MM.1S (cell line): ENCODE data around the gene ZNF829.

Experiments used
- EZH2 ChIP-seq: fragments of 300-600 bp; sonication (generic); optimal IDR thresholded peaks from 2 replicates; pipeline ENCODE3; 2017; ENCODE audit warnings: low read depth, mild to moderate bottlenecking, antibody characterized with exemption, low read length, mixed read lengths
- EZH2phosphoT487 ChIP-seq: fragments of 300-600 bp; sonication (generic); IDR thresholded peaks from 2 replicates; pipeline ENCODE4 v1.6.1; 2018; ENCODE audit warnings: antibody characterized with exemption, low read length
- TF ChIP-seq, protein P1 (sequence below): fragments of 300-600 bp; sonication (generic); IDR thresholded peaks from 2 replicates; pipeline ENCODE4 v1.5.1; 2016; ENCODE audit warnings: antibody characterized with exemption, low read length, mixed read lengths

GRCh38 chr19:36915992-36916830 is at the start of gene ZNF829, which contains the start of gene ZNF568:
- TF ChIP-seq, protein P1, sequence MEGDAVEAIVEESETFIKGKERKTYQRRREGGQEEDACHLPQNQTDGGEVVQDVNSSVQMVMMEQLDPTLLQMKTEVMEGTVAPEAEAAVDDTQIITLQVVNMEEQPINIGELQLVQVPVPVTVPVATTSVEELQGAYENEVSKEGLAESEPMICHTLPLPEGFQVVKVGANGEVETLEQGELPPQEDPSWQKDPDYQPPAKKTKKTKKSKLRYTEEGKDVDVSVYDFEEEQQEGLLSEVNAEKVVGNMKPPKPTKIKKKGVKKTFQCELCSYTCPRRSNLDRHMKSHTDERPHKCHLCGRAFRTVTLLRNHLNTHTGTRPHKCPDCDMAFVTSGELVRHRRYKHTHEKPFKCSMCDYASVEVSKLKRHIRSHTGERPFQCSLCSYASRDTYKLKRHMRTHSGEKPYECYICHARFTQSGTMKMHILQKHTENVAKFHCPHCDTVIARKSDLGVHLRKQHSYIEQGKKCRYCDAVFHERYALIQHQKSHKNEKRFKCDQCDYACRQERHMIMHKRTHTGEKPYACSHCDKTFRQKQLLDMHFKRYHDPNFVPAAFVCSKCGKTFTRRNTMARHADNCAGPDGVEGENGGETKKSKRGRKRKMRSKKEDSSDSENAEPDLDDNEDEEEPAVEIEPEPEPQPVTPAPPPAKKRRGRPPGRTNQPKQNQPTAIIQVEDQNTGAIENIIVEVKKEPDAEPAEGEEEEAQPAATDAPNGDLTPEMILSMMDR, result no peak
- TF ChIP-seq EZH2 (no peak), EZH2phosphoT487 (no peak)
